ENCODE results near the gene MSH5. TPM values are rescaled to one million over a fixed set of nuclear protein-coding genes. Genes with fewer than 3 reads are reported as not detected.
A peak's percentile ranks its signal among the peaks of the same experiment; 100 is the strongest.
"Not testable (repeated sequence)": the region's sequence is repeated elsewhere in the genome, so short reads cannot be mapped to it uniquely, and the experiment has no call there.

MSH5 gene
- total and polyA plus RNA-seq, 2 donors (not counting 1 experiment from before 2014, with no cell fraction given), result 4.3 to 6.0 TPM

DNA sequence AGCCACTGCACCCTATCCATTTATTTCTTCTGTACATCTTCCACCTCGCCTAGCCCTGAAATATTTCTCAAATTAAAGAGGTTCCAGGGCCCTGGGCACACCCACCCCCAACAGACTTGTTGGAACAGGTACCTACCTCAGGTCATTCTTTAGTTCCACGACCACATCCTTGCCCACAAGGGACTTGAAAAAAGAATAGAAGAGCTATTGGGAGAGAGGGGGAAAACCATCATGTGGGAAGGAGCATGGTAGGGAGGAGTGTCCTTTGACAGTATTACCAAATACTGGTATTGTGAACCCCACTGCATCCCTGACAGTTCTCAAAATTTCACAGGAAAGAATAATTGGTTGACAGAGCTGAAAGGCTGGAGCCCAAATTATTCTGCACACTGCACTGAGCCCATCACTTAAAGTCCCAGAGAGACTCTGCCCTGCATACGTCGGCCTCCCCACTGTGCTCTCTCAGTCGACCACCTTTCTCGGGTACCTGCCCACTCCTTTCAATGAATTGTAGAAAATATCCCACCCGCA lies 66.2 kb downstream of the MSH5 start:
- peak overlapping the region; percentile 90 for H3K27ac ChIP-seq (ENCODE audit: insufficient read depth, low read length)
- peak overlapping the region; percentile 73 for H2AFZ ChIP-seq (ENCODE audit: low read length)
- no peak for DNase-seq (ENCODE audit: low read depth in 2 of 2)
- peak overlapping the region; percentile 73 to 84 (median 78) for H3K4me3 ChIP-seq (replicated peaks in 1 of 4; ENCODE audit: control extremely low read depth in 1 of 4, insufficient read depth in 1 of 4, low read depth in 3 of 4, low read length in 4 of 4)
- TF ChIP-seq EZH2 (IDR thresholded peaks at IDR 0.05; ENCODE audit: low read length, missing control alignments), result no peak
- TF ChIP-seq, protein P1, sequence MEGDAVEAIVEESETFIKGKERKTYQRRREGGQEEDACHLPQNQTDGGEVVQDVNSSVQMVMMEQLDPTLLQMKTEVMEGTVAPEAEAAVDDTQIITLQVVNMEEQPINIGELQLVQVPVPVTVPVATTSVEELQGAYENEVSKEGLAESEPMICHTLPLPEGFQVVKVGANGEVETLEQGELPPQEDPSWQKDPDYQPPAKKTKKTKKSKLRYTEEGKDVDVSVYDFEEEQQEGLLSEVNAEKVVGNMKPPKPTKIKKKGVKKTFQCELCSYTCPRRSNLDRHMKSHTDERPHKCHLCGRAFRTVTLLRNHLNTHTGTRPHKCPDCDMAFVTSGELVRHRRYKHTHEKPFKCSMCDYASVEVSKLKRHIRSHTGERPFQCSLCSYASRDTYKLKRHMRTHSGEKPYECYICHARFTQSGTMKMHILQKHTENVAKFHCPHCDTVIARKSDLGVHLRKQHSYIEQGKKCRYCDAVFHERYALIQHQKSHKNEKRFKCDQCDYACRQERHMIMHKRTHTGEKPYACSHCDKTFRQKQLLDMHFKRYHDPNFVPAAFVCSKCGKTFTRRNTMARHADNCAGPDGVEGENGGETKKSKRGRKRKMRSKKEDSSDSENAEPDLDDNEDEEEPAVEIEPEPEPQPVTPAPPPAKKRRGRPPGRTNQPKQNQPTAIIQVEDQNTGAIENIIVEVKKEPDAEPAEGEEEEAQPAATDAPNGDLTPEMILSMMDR (conservative IDR thresholded peaks at IDR 0.05 in 1 of 2, IDR thresholded peaks at IDR 0.05 in 1 of 2; ENCODE audit: low read depth in 1 of 2, low read length in 2 of 2), result no peak
- H3K27me3 ChIP-seq (ENCODE audit: control insufficient read depth, insufficient read depth, low read length), result no peaks in the 10 kb centered on the region
- no peaks in the 10 kb centered on the region for H3K9me3 ChIP-seq (ENCODE audit: control insufficient read depth, insufficient read depth, low read depth, low read length)
- H3K4me2 ChIP-seq (ENCODE audit: extremely low read depth, insufficient read depth, low read length), result peak overlapping the region; percentile 94
- no peaks in the 10 kb centered on the region for H3K36me3 ChIP-seq (ENCODE audit: control insufficient read depth, insufficient read depth, low read length)
- H4K20me1 ChIP-seq (ENCODE audit: control insufficient read depth, extremely low read depth, insufficient read depth, low read length), result no peaks in the 10 kb centered on the region
- H3K9ac ChIP-seq (ENCODE audit: insufficient read depth, low read length), result peak overlapping the region; percentile 85
- peaks cover 8% of the 10 kb centered on the region for H3K79me2 ChIP-seq (ENCODE audit: control insufficient read depth, insufficient read depth, low read length)
- no peaks in the 10 kb centered on the region for H3K4me1 ChIP-seq (ENCODE audit: control insufficient read depth, extremely low read depth, insufficient read depth, low read length)

DNA sequence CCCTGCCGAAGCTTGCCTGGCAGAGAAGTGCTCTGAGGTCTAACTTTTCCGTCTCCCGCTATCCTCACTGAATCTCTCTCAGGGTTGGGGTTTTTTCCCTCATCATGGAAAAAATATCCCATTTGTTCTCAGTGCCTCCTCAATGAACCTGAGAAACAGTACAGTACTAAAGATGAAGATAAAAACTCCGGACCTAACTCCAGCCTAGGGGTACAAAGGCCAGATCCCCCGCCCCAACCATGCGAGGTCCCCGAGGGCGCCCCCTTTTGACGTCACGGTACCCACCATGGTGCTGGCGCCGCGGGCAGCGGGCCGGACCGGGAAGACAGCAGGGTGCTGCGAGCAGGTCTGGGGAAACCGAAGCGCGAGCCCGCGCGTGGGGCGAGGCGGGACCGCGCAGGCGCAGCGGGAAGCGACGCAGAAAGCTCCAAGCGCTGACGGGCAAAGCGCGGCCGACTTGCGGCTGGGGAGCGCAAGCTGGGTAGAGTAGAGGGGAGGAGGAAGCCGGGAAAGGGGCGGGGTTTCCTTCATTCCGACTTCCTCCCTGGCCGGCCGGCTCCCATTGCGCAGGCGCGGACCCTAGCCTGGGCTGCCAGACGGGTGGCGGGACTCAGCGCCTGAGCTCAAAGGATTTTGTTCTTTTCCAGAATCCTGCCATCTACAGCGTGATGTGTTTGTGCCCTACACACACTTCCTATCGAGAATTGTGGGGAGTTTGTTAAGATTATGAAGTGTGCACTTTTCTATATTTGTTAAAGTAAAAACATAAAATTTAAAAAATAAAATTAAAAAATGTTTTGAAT lies 66.9 kb downstream of the MSH5 start, which contains the start of gene LSM2:
Gene LSM2, minus strand, starts transcription at position 497 of the 803 bp plus-strand sequence. Its CDS starts 209 bp downstream, at position 288.
- H3K4me2 ChIP-seq (ENCODE audit: extremely low read depth, insufficient read depth, low read length), result peak within 1 kb of the TSS; percentile 94
- H3K9me3 ChIP-seq (ENCODE audit: control insufficient read depth, insufficient read depth, low read depth, low read length), result no peaks in the 10 kb centered on the region
- H3K36me3 ChIP-seq (ENCODE audit: control insufficient read depth, insufficient read depth, low read length), result no peaks in the 10 kb centered on the region
- peaks cover 8% of the 10 kb centered on the region for H3K79me2 ChIP-seq (ENCODE audit: control insufficient read depth, insufficient read depth, low read length)
- H3K4me1 ChIP-seq (ENCODE audit: control insufficient read depth, extremely low read depth, insufficient read depth, low read length), result no peaks in the 10 kb centered on the region
- peak within 1 kb of the TSS; percentile 85 for H3K9ac ChIP-seq (ENCODE audit: insufficient read depth, low read length)
- peak within 1 kb of the TSS; percentile 90 for H3K27ac ChIP-seq (ENCODE audit: insufficient read depth, low read length)
- no peak for TF ChIP-seq EZH2 (IDR thresholded peaks at IDR 0.05; ENCODE audit: low read length, missing control alignments)
- TF ChIP-seq, protein P1 (conservative IDR thresholded peaks at IDR 0.05 in 1 of 2, IDR thresholded peaks at IDR 0.05 in 1 of 2; ENCODE audit: low read depth in 1 of 2, low read length in 2 of 2), result peak in 1 of 2 donors; percentile 1
- DNase-seq (ENCODE audit: low read depth in 2 of 2), result peak; percentile 94 to 96
- H4K20me1 ChIP-seq (ENCODE audit: control insufficient read depth, extremely low read depth, insufficient read depth, low read length), result no peaks in the 10 kb centered on the region
- H3K4me3 ChIP-seq (replicated peaks in 1 of 4; ENCODE audit: control extremely low read depth in 1 of 4, insufficient read depth in 1 of 4, low read depth in 3 of 4, low read length in 4 of 4), result peak within 1 kb of the TSS; percentile 73 to 84 (median 78)
- H3K27me3 ChIP-seq (ENCODE audit: control insufficient read depth, insufficient read depth, low read length), result no peaks in the 10 kb centered on the region
- H2AFZ ChIP-seq (ENCODE audit: low read length), result peak within 1 kb of the TSS; percentile 73

DNA sequence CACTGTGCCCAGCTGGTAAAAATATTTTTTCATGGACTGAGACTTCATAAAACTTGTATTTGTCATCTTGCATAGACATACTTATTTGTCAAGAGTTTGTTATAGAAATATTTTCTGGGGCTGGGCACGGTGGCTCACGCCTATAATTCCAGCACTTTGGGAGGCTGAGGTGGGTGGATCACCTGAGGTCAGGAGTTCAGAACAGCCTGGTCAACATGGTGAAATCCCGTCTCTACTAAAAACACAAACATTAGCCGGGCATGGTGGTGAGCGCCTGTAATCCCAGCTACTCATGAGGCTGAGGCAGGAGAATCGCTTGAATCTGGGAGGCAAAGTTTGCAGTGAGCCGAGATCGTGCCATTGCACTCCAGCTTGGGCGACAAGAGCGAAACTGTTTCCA lies 68.8 kb downstream of the MSH5 start:
- H3K79me2 ChIP-seq (ENCODE audit: control insufficient read depth, insufficient read depth, low read length), result not testable (repeated sequence)

More for the DNA sequence above, 68.8 kb downstream of the MSH5 start:
- H3K4me2 ChIP-seq (ENCODE audit: extremely low read depth, insufficient read depth, low read length); H4K20me1 ChIP-seq (ENCODE audit: control insufficient read depth, extremely low read depth, insufficient read depth, low read length); H3K4me3 ChIP-seq (replicated peaks in 1 of 4; ENCODE audit: control extremely low read depth in 1 of 4, insufficient read depth in 1 of 4, low read depth in 3 of 4, low read length in 4 of 4); DNase-seq (ENCODE audit: low read depth in 2 of 2); H3K27ac ChIP-seq (ENCODE audit: insufficient read depth, low read length); H3K9me3 ChIP-seq (ENCODE audit: control insufficient read depth, insufficient read depth, low read depth, low read length); H3K9ac ChIP-seq (ENCODE audit: insufficient read depth, low read length); H3K4me1 ChIP-seq (ENCODE audit: control insufficient read depth, extremely low read depth, insufficient read depth, low read length); H3K27me3 ChIP-seq (ENCODE audit: control insufficient read depth, insufficient read depth, low read length); H2AFZ ChIP-seq (ENCODE audit: low read length); H3K36me3 ChIP-seq (ENCODE audit: control insufficient read depth, insufficient read depth, low read length): not testable (repeated sequence)

All from fibroblast of lung (primary cell).